Right renal pelvis (tissue), 4 donors: ENCODE measurements around the gene DECR2. TPM values are rescaled to one million over a fixed set of nuclear protein-coding genes. Genes with fewer than 3 reads are reported as not detected.

Experiments used
- DNase-seq, 4 donors: peaks; one replicate each; pipeline ENCODE4 v3.0.0-alpha.2; 2013; ENCODE audit warnings: low read depth in 4 of 4, low spot score in 3 of 4, missing footprints in 1 of 4
- polyA plus RNA-seq, 4 donors: library from polyadenylated mRNA; unstranded; fragments of 120-200 nt; gene quantifications; one replicate each; pipeline ENCODE4 v1.2.1, GENCODE V29; 2013; ENCODE audit not compliant: insufficient read length in 4 of 4

Gene DECR2
- polyA plus RNA-seq, 4 donors: 17.8 to 40.4 (median 32.2) TPM

GRCh38 chr16:427250-427649 lies 25.6 kb downstream of the DECR2 start:
- no peak for DNase-seq

- no peak for DNase-seq
Observed at GRCh38 chr16:430904-431303, 29.2 kb downstream of the DECR2 start.

- DNase-seq: no peak
Observed at GRCh38 chr16:440627-441026, 38.9 kb downstream of the DECR2 start.

- DNase-seq: no peak
Observed at GRCh38 chr16:441447-441846, 39.8 kb downstream of the DECR2 start.

- no peak for DNase-seq
Observed at GRCh38 chr16:442976-443375, 41.3 kb downstream of the DECR2 start.

- DNase-seq: no peak
Observed at GRCh38 chr16:444027-444426, 42.3 kb downstream of the DECR2 start.

- no peak for DNase-seq
Observed at GRCh38 chr16:445566-445965, 43.9 kb downstream of the DECR2 start.

GRCh38 chr16:450385-450784 lies 48.7 kb downstream of the DECR2 start:
- DNase-seq: no peak

GRCh38 chr16:450785-451512 lies 49.3 kb downstream of the DECR2 start:
- DNase-seq: no peak

- DNase-seq: no peak
Observed at GRCh38 chr16:454397-454940, 52.8 kb downstream of the DECR2 start.

GRCh38 chr16:455453-455852 lies 53.8 kb downstream of the DECR2 start:
- DNase-seq: no peak

- no peak for DNase-seq
Observed at GRCh38 chr16:456891-457483, 55.3 kb downstream of the DECR2 start.

- no peak for DNase-seq
Observed at GRCh38 chr16:457732-458400, 56.2 kb downstream of the DECR2 start.

GRCh38 chr16:459761-460160 lies 58.1 kb downstream of the DECR2 start:
- DNase-seq: no peak

- DNase-seq: no peak
Observed at GRCh38 chr16:460787-461186, 59.1 kb downstream of the DECR2 start.

Other genes with a start within 250 kb of the DECR2 start
- 1 to 10 TPM in 2 of 4 donors, under 1 TPM in 2; 0.37 to 4.2 (median 1.7) TPM for gene HBZ, start 249.2 kb upstream of the DECR2 start, polyA plus RNA-seq
- gene HBM, start 235.9 kb upstream of the DECR2 start, polyA plus RNA-seq: 1 to 10 TPM; 2.1 to 5.7 (median 3.7) TPM
- 1,000 to 10,000 TPM in 3 of 4 donors, 100 to 1,000 TPM in 1; 794 to 1,266 (median 1,092) TPM for gene HBA2, start 229.0 kb upstream of the DECR2 start, polyA plus RNA-seq
- 100 to 1,000 TPM; 530 to 845 (median 681) TPM for gene HBA1, start 225.2 kb upstream of the DECR2 start, polyA plus RNA-seq
- gene HBQ1, start 221.4 kb upstream of the DECR2 start, polyA plus RNA-seq: under 1 TPM; 0.51 to 0.90 (median 0.78) TPM
- 100 to 1,000 TPM; 104 to 141 (median 122) TPM for gene LUC7L, start 172.4 kb upstream of the DECR2 start, polyA plus RNA-seq
- 10 to 100 TPM; 75.5 to 88.2 (median 81.5) TPM for gene FAM234A, start 167.1 kb upstream of the DECR2 start, polyA plus RNA-seq
- 1 to 10 TPM in 3 of 4 donors, under 1 TPM in 1; 0.68 to 2.8 (median 1.9) TPM for gene RGS11, start 125.9 kb upstream of the DECR2 start, polyA plus RNA-seq
- 1 to 10 TPM; 1.9 to 5.6 (median 3.5) TPM for gene ARHGDIG, start 121.3 kb upstream of the DECR2 start, polyA plus RNA-seq
- 1 to 10 TPM in 2 of 4 donors, under 1 TPM in 2; 0.53 to 2.0 (median 1.2) TPM for gene PDIA2, start 118.7 kb upstream of the DECR2 start, polyA plus RNA-seq
- 10 to 100 TPM; 16.9 to 23.0 (median 17.6) TPM for gene AXIN1, start 49.2 kb upstream of the DECR2 start, polyA plus RNA-seq
- 10 to 100 TPM; 68.4 to 92.6 (median 70.9) TPM for gene MRPL28, start 31.3 kb upstream of the DECR2 start, polyA plus RNA-seq
- 10 to 100 TPM; 56.8 to 71.3 (median 58.8) TPM for gene PGAP6, start 19.9 kb upstream of the DECR2 start, polyA plus RNA-seq
- 100 to 1,000 TPM; 110 to 143 (median 117) TPM for gene NME4, start 4.7 kb upstream of the DECR2 start, polyA plus RNA-seq
- gene RAB11FIP3, start 23.8 kb downstream of the DECR2 start, polyA plus RNA-seq: 100 to 1,000 TPM in 1 of 4 donors, 10 to 100 TPM in 3; 72.7 to 100 (median 91.3) TPM
- 10 to 100 TPM; 23.1 to 35.7 (median 26.3) TPM for gene CAPN15, start 125.8 kb downstream of the DECR2 start, polyA plus RNA-seq
- 10 to 100 TPM; 10.5 to 18.4 (median 11.0) TPM for gene PRR35, start 158.5 kb downstream of the DECR2 start, polyA plus RNA-seq
- 1 to 10 TPM; 7.2 to 9.9 (median 8.0) TPM for gene NHLRC4, start 165.1 kb downstream of the DECR2 start, polyA plus RNA-seq
- 10 to 100 TPM; 54.7 to 75.4 (median 65.0) TPM for gene PIGQ, start 168.1 kb downstream of the DECR2 start, polyA plus RNA-seq
- 10 to 100 TPM; 17.1 to 28.6 (median 19.9) TPM for gene RAB40C, start 188.2 kb downstream of the DECR2 start, polyA plus RNA-seq
- gene WFIKKN1, start 229.1 kb downstream of the DECR2 start, polyA plus RNA-seq: 1 to 10 TPM; 1.4 to 2.8 (median 1.7) TPM
- gene METTL26, start 234.4 kb downstream of the DECR2 start, polyA plus RNA-seq: 10 to 100 TPM; 46.8 to 75.5 (median 51.3) TPM
- 10 to 100 TPM; 15.4 to 28.0 (median 17.3) TPM for gene MCRIP2, start 239.9 kb downstream of the DECR2 start, polyA plus RNA-seq
- gene WDR90, start 247.5 kb downstream of the DECR2 start, polyA plus RNA-seq: 10 to 100 TPM; 28.1 to 49.7 (median 37.7) TPM